Activated B cell treated with CpG ODN at 0.5 μM for 24 hours (primary cell): Measurements from ENCODE around the gene DCAF12. TPM values are rescaled to one million over a fixed set of nuclear protein-coding genes. Genes with fewer than 3 reads are reported as not detected.

ENCODE experiments used
- ATAC-seq: fragments of 200-7000 bp; cut with Tn5 transposase; one replicate; pipeline ENCODE4 v1.10.0; 2021; ENCODE audit warnings: low read depth, mild to moderate bottlenecking, moderate library complexity
- CTCF ChIA-PET: fragments of 350-600 bp; sonication (Branson Sonifier 250); formaldehyde crosslinking; loops from one replicate; lab custom pipeline; 2021; ENCODE audit warnings: antibody characterized with exemption; lab: Charles Lee
- POLR2A ChIA-PET: fragments of 350-600 bp; sonication (Branson Sonifier 250); formaldehyde crosslinking; loops from one replicate; lab custom pipeline; 2021; ENCODE audit warnings: antibody characterized with exemption; lab: Charles Lee
- DNase-seq: peaks from one replicate; pipeline ENCODE4 v3.0.0; 2022
- H3K27ac Mint-ChIP-seq: one replicate; pipeline ENCODE4 v1.8.0; 2020; ENCODE audit warnings: mixed read lengths
- H3K27me3 Mint-ChIP-seq: one replicate; pipeline ENCODE4 v1.8.0; 2021; ENCODE audit warnings: mixed read lengths
- H3K36me3 Mint-ChIP-seq: one replicate; pipeline ENCODE4 v1.8.0; 2021; ENCODE audit warnings: low read depth, mixed read lengths
- H3K4me1 Mint-ChIP-seq: one replicate; pipeline ENCODE4 v1.8.0; 2021; ENCODE audit warnings: mixed read lengths
- H3K4me3 Mint-ChIP-seq: one replicate; pipeline ENCODE4 v1.8.0; 2020; ENCODE audit warnings: mild to moderate bottlenecking, mixed read lengths
- H3K9me3 Mint-ChIP-seq: one replicate; pipeline ENCODE4 v1.8.0; 2020; ENCODE audit warnings: mixed read lengths
- intact Hi-C: fragments of 100-400 bp; cut with micrococcal nuclease; formaldehyde crosslinking; loops from one replicate; pipeline ENCODE4 v1.15.1; 2024
- total RNA-seq: library from RNA; stranded (reverse); gene quantifications from 2 replicates; pipeline ENCODE4 v1.2.3, GENCODE V29; 2022
- TF ChIP-seq, protein P1 (sequence below): fragments of 200-600 bp; IDR thresholded peaks from one replicate; pipeline ENCODE4 v1.8.0; 2022; ENCODE audit warnings: antibody characterized with exemption, mild to moderate bottlenecking

DCAF12 gene
- total RNA-seq, 1 donor from 2014 or later = 3.8 TPM

- TF ChIP-seq, protein P1, sequence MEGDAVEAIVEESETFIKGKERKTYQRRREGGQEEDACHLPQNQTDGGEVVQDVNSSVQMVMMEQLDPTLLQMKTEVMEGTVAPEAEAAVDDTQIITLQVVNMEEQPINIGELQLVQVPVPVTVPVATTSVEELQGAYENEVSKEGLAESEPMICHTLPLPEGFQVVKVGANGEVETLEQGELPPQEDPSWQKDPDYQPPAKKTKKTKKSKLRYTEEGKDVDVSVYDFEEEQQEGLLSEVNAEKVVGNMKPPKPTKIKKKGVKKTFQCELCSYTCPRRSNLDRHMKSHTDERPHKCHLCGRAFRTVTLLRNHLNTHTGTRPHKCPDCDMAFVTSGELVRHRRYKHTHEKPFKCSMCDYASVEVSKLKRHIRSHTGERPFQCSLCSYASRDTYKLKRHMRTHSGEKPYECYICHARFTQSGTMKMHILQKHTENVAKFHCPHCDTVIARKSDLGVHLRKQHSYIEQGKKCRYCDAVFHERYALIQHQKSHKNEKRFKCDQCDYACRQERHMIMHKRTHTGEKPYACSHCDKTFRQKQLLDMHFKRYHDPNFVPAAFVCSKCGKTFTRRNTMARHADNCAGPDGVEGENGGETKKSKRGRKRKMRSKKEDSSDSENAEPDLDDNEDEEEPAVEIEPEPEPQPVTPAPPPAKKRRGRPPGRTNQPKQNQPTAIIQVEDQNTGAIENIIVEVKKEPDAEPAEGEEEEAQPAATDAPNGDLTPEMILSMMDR = no peak
- ChIA-PET POLR2A (no interaction called here), CTCF (no interaction called here)
- Mint-ChIP-seq H3K4me3 (no peak overlapping the region), H3K27ac (no peak overlapping the region), H3K27me3 (peaks cover 27% of the 10 kb centered on the region), H3K36me3 (peaks cover 2% of the 10 kb centered on the region), H3K4me1 (peaks cover 7% of the 10 kb centered on the region), H3K9me3 (no peaks in the 10 kb centered on the region)
- no peak for DNase-seq
- intact Hi-C loops = no loop called here
- ATAC-seq = no peak
Measured at GRCh38 chr9:34102796-34103195, 23.7 kb downstream of the DCAF12 start.

DNA sequence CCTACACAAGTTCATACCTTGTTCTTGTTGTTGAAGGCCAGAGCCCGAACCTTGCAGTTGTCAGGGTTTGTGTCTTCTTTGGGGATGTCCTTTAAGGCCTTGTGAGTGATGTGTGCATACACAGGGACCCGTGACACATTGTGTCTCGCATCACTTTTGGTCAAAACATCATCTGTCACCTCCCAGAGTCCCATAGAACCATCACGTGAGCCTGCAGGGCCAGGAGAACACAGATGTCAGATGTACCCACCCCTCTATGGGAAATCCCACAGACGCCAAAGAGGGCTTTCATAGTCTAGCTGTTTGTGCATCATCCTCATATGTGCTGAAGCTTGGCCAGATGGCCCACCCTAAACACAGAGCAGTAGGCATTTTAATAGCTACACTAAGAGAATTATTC, 28.2 kb downstream of the DCAF12 start:
- intact Hi-C loops = no loop called here
- POLR2A ChIA-PET = interaction anchor here (2.5 kb wide), 1 partner anchor 50 kb away, joined by 9 read pairs; the partner anchor contains the start of gene UBAP2
- Mint-ChIP-seq H3K27me3 (peaks cover 11% of the 10 kb centered on the region), H3K27ac (peak overlapping the region; percentile 37), H3K4me1 (peaks cover 16% of the 10 kb centered on the region), H3K36me3 (no peaks in the 10 kb centered on the region), H3K9me3 (no peaks in the 10 kb centered on the region), H3K4me3 (peak overlapping the region; percentile 25)
- peak; percentile 76 for ATAC-seq
- TF ChIP-seq, protein P1 = no peak
- CTCF ChIA-PET = no interaction called here
- DNase-seq = no peak

GRCh38 chr9:34097865-34098264, 28.6 kb downstream of the DCAF12 start:
- no peak for DNase-seq
- Mint-ChIP-seq H3K27me3 (peaks cover 14% of the 10 kb centered on the region), H3K4me3 (peak overlapping the region; percentile 25), H3K27ac (peak overlapping the region; percentile 63), H3K9me3 (no peaks in the 10 kb centered on the region), H3K36me3 (no peaks in the 10 kb centered on the region), H3K4me1 (peaks cover 16% of the 10 kb centered on the region)
- TF ChIP-seq, protein P1 = no peak
- POLR2A ChIA-PET = interaction anchor here (2.5 kb wide), 1 partner anchor 49 kb away, joined by 9 read pairs; the partner anchor contains the start of gene UBAP2
- peak; percentile 72 for ATAC-seq
- intact Hi-C loops = no loop called here
- CTCF ChIA-PET = no interaction called here

- Mint-ChIP-seq H3K36me3 (no peaks in the 10 kb centered on the region), H3K4me1 (peaks cover 16% of the 10 kb centered on the region), H3K27ac (no peak overlapping the region), H3K4me3 (no peak overlapping the region), H3K27me3 (peaks cover 18% of the 10 kb centered on the region), H3K9me3 (no peaks in the 10 kb centered on the region)
- ChIA-PET CTCF (no interaction called here), POLR2A (no interaction called here)
- TF ChIP-seq, protein P1 = no peak
- intact Hi-C loops = no loop called here
- DNase-seq (no peak), ATAC-seq (no peak)
Measured at GRCh38 chr9:34096751-34097150, 29.7 kb downstream of the DCAF12 start.

- H3K36me3 Mint-ChIP-seq = no peaks in the 10 kb centered on the region
- H3K27me3 Mint-ChIP-seq = peaks cover 22% of the 10 kb centered on the region
- H3K9me3 Mint-ChIP-seq = no peaks in the 10 kb centered on the region
- H3K27ac Mint-ChIP-seq = no peak overlapping the region
- TF ChIP-seq, protein P1 = no peak
- no peak overlapping the region for H3K4me3 Mint-ChIP-seq
- ATAC-seq (no peak), DNase-seq (no peak)
- ChIA-PET CTCF (no interaction called here), POLR2A (no interaction called here)
- peaks cover 16% of the 10 kb centered on the region for H3K4me1 Mint-ChIP-seq
- intact Hi-C loops = no loop called here
Measured at GRCh38 chr9:34093578-34093977, 32.9 kb downstream of the DCAF12 start.
